ENCODE measurements around the gene NLGN1.

The NLGN1 gene

GRCh38 chr3:174168538-174169254 lies 771.2 kb downstream of the NLGN1 start:
- DNase-seq (ENCODE audit: low spot score) = no peak
- in situ Hi-C loops (cut with MboI; ENCODE audit: low pct_unique_long_range_greater_than_20kb, low sequenced_read_pairs, unreplicated experiment) = no loop called here
- TF ChIP-seq CTCF (IDR thresholded peaks at IDR 0.05; ENCODE audit: extremely low read depth, insufficient read depth, missing control alignments) = no peak

GRCh38 chr3:174169736-174170135 lies 772.2 kb downstream of the NLGN1 start:
- no peak for TF ChIP-seq CTCF (IDR thresholded peaks at IDR 0.05; ENCODE audit: extremely low read depth, insufficient read depth, missing control alignments)
- in situ Hi-C loops (cut with MboI; ENCODE audit: low pct_unique_long_range_greater_than_20kb, low sequenced_read_pairs, unreplicated experiment) = no loop called here
- no peak for DNase-seq (ENCODE audit: low spot score)

- no peak for TF ChIP-seq CTCF (IDR thresholded peaks at IDR 0.05; ENCODE audit: extremely low read depth, insufficient read depth, missing control alignments)
- in situ Hi-C loops (cut with MboI; ENCODE audit: low pct_unique_long_range_greater_than_20kb, low sequenced_read_pairs, unreplicated experiment) = no loop called here
- no peak for DNase-seq (ENCODE audit: low spot score)
Observed at GRCh38 chr3:174170248-174170647, 772.7 kb downstream of the NLGN1 start.

GRCh38 chr3:174186377-174186989 lies 788.9 kb downstream of the NLGN1 start:
- DNase-seq (ENCODE audit: low spot score) = no peak
- TF ChIP-seq CTCF (IDR thresholded peaks at IDR 0.05; ENCODE audit: extremely low read depth, insufficient read depth, missing control alignments) = no peak
- in situ Hi-C loops (cut with MboI; ENCODE audit: low pct_unique_long_range_greater_than_20kb, low sequenced_read_pairs, unreplicated experiment) = no loop called here

GRCh38 chr3:174191380-174191779 lies 793.8 kb downstream of the NLGN1 start:
- in situ Hi-C loops (cut with MboI; ENCODE audit: low pct_unique_long_range_greater_than_20kb, low sequenced_read_pairs, unreplicated experiment) = no loop called here
- TF ChIP-seq CTCF (IDR thresholded peaks at IDR 0.05; ENCODE audit: extremely low read depth, insufficient read depth, missing control alignments) = no peak
- no peak for DNase-seq (ENCODE audit: low spot score)

- in situ Hi-C loops (cut with MboI; ENCODE audit: low pct_unique_long_range_greater_than_20kb, low sequenced_read_pairs, unreplicated experiment) = no loop called here
- DNase-seq (ENCODE audit: low spot score) = no peak
- no peak for TF ChIP-seq CTCF (IDR thresholded peaks at IDR 0.05; ENCODE audit: extremely low read depth, insufficient read depth, missing control alignments)
Observed at GRCh38 chr3:174191895-174192294, 794.4 kb downstream of the NLGN1 start.
